GM12872 (cell line): Measurements from ENCODE around the gene UBE2Z.

Source experiments
- TF ChIP-seq, protein P1 (sequence below): IDR thresholded peaks from 3 replicates; pipeline ENCODE4 v1.5.1; 2011; ENCODE audit warnings: low read depth, mild to moderate bottlenecking, low read length, moderate library complexity; ENCODE audit not compliant: insufficient read depth

The UBE2Z gene

DNA sequence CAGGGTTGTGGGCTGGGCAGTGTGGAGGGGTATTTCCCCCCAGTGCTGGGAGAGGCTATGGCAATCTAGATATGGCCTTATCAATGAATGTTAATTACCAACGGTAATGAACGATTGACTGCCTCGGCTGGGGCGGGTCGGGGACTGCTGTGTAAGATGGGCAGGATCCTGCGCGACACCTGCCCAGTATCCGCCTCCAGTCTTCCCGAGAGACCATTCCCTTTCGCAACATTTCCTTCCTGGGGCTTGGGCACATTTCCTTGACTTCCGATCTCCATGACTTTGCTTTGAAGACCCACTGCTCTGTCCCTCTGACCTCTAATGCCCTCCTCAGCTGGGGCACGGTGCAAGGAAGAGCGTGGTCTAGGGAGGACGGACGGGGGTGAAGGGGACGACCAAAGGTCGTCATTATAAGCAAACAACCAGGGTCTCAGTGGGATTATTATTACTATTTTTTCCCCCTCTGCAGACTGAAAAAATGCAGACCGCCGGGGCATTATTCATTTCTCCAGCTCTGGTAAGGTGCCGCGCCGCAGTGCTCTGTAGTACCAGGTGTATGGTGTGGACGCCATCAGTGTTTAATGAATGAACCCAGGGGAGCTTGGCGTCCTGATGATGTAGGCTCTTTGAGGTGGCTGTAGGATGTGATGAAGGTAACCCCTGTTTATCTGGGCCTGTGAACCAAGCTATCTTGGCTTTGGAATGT, 15.1 kb upstream of the UBE2Z start:
- TF ChIP-seq, protein P1, sequence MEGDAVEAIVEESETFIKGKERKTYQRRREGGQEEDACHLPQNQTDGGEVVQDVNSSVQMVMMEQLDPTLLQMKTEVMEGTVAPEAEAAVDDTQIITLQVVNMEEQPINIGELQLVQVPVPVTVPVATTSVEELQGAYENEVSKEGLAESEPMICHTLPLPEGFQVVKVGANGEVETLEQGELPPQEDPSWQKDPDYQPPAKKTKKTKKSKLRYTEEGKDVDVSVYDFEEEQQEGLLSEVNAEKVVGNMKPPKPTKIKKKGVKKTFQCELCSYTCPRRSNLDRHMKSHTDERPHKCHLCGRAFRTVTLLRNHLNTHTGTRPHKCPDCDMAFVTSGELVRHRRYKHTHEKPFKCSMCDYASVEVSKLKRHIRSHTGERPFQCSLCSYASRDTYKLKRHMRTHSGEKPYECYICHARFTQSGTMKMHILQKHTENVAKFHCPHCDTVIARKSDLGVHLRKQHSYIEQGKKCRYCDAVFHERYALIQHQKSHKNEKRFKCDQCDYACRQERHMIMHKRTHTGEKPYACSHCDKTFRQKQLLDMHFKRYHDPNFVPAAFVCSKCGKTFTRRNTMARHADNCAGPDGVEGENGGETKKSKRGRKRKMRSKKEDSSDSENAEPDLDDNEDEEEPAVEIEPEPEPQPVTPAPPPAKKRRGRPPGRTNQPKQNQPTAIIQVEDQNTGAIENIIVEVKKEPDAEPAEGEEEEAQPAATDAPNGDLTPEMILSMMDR = no peak

DNA sequence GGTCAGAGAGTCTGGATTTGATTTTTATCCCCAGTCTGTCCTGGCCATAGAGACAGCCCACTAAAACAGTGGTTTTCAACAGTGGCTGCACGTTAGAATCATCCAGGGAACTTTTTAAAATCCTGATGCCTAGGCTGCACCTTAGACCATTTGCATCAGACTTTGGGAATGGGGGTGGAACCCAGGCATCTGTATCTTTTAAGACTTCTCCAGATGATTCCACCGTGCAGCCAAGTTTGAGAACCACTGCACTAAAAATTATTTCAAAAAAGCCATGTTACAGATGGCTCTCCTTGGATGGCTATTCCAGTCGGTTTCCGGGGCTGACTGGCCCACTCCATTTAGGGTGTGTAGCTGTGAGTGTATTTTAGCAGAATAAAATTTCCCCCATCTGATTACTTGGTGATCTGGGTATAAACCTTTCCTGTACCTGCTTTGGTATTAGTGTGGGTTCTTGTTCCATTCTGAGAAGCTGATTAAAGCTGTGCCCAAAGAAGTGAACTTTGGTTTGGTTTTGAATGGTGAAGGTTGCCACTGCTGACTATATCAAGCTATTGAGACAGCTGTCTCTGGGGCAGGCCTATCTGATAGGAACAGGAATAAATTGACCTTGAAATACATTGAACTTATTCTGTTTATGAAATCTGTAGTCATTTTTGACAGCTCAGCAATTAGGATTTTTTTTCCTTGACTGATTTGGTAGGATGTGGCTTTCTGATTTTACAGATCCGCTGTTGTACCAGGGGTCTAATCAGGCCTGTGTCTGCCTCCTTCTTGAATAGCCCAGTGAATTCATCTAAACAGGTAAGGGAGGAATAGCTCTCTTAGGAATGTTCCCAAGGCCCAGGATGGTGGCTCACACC, 14.3 kb upstream of the UBE2Z start:
- TF ChIP-seq, protein P1 = no peak

- TF ChIP-seq, protein P1 = no peak
Measured at GRCh38 chr17:48894886-48895285, 13.3 kb upstream of the UBE2Z start.

DNA sequence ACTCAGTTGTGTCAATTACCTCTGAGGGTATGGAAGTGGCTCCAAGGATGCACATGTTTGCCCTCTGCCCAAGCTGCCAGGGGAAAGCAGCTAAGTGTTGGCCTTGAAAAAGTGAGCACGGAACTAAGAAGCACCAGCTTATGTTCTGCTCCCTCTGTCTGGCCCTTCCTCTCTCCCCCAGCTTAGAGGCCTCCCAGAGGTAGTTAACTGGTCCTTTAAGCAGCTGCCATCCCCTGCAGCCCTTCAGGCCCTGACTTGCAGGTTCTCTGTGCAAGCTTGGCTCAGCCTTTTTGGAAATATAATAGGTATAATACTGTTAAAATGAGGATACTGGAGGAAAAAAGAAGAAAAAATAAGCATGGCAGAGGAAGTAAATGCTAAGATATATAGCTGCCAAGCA, 7.0 kb upstream of the UBE2Z start:
- TF ChIP-seq, protein P1 = no peak

DNA sequence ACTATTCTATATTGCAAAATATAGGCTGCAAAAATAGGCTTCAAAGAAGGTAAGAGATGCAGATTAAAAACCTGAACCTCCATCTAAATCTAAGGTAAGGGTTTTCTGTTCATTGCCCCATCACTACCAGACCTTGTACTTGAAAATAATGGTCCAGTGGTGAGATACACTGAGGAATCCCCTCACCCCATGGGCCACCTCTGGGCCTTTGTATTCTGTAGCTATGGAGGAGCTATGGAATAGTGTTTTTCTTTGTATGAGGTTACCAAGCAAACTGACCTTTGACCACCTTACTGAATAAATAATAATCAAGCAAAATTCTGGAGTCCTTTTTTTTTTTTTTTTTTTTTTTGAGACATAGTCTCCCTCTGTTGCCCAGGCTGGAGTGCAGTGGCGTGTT, 4.8 kb upstream of the UBE2Z start:
- TF ChIP-seq, protein P1 = no peak

DNA sequence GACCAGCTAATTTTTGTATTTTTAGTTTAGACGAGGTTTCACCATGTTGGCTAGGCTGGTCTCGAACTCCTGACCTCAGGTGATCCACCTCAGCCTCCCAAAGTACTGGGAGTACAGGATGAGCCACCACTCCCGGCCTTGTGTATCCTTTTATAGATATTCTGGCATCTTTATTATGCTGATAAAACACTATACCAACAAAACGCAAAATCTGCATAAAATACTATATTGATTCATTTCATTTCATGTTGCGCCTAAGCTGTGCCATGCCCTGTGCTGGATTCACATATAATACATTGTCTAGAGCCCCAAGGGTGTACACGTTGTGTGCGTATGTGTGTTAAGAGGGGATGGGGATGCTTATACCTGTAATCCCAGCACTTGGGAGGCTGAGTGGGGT, 3.8 kb upstream of the UBE2Z start:
- TF ChIP-seq, protein P1 = no peak

- TF ChIP-seq, protein P1 = no peak
Measured at GRCh38 chr17:48905987-48906515, 2.2 kb upstream of the UBE2Z start.
